ENCODE results near the gene TTC7B.
"Not testable (repeated sequence)": the region's sequence is repeated elsewhere in the genome, so short reads cannot be mapped to it uniquely, and the experiment has no call there.

The TTC7B gene

DNA sequence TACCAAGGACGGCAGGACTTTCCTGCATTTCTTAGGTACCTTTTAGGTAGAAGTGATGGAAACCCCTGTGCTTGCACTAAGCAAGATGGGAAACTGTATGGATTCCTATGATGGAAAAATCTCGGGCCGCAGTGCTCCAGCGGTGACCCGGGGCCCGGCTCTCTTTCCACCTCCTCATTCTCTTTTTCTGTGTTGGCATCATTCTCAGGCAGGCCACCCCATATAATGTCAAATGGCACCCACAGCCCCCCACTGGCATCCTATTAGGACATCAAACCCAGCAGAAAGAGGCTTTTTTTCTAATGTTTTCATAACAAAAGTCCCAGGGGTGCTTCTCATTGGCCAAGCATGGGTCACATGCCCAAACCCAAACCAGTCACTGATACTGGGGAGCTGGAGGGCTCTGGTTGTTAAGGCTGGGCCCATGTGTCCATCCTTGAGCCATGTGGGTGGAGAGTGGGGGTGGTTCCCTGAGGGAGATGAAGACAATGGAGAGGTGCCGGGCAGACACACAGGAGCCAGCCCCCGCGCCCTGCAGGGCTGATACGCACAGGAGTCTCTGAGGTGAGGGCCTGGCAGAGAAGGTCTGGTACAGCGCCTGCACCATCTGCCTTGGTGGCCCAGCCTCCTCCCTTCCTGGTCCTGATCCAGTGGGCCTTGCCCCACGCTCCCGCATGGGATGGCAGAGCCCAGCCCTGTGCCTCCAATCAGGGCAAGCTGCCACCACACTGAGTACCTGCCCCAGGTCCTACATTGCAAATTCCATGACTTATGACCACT, 277.3 kb downstream of the TTC7B start:
- no peak for DNase-seq

DNA sequence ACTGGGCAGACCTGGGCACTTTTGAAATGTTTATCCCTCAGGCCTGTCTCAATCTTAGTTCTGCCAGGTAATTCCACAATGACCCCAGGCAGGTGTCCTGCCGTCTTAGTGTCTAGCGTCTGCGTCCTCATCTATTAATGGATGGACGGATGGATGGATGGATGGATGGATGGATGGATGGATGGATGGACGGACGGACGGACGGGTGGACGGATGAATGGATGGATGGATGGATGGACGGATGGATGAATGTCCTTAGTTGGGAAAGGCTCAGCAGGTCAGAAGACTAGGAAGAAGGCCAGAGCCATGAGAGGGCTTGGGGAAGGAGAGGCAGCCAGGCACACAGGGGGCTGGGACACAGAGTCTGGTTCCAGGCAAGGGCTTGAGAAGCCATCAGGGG, 278.1 kb downstream of the TTC7B start:
- DNase-seq = no peak

DNA sequence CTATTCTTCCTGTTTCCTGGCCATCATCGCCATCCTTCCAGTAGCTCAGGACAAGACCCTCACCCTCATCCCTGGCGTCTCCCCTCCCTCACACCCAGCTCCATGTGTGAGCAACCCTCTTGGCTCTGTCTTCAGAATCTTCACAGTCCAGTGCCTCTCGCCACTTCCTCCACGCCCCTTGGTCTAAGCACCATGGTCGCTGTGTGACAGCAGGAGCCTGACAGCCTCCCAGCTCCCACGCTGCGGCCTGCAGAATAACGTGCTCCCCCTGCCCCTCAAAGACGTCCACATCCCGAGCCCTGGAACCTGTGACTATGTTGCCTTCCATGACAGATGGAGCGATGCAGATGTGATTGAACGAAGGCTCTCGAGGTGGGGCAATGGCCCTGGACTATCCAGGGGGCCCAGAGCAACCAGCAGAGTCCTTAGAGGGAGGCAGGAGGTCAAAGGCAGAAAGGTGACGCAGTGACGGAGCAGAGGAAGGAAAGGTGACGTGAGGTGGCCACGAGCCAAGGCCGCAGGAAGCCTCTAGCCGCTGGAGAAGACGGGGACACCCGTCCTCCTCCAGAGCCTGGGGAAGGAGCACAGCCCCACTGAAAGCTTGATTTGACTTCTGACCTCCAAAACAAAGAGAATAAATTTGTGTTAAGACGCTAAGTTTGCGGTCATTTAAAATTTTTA, 279.6 kb downstream of the TTC7B start:
- no peak for DNase-seq

DNA sequence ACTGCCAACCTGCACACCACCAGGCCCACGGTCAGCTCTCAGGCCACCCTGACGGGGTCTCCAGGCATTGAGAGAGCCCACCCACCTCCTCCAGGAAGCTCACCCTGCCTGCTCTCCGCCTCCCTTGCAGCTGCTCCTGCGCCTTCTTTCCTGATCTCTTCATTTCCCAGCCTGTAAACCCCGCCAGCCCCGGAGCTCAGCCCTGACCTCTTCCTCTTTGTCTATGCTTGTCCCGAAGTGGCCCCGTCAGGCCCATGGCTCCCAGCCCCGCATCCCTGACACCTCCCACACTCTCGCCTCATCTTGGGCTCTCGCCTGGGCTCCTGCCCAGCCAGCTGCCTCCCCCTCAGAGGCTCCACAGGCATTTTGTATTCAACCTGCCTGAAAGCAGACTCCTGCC, 280.1 kb downstream of the TTC7B start:
- no peak for DNase-seq

DNA sequence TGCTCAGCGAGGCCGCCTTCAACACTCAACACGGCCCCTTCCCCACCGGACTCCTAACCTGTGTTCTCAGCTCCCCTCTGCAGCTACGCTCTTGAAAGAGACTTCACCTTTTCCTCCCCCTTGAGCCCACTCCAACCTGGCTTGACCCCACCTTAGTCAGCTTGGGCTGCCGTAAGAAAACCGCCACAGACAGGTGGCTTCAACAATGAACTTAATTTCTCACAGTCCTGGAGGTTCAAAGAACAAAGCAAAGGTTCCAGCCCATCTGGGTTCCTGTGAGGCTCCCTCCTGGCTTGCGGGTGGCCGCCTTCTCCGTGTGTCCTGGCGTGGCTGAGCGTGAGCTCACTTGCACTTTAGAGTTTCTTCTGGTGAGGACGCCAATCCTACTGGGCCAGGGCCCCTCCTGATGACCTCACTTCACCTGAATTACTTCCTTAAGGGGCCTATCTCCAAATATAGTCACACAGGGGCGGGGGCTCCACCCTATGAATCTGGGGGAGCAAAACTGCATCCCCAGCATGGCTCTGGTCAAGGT, 280.6 kb downstream of the TTC7B start:
- DNase-seq = no peak

DNA sequence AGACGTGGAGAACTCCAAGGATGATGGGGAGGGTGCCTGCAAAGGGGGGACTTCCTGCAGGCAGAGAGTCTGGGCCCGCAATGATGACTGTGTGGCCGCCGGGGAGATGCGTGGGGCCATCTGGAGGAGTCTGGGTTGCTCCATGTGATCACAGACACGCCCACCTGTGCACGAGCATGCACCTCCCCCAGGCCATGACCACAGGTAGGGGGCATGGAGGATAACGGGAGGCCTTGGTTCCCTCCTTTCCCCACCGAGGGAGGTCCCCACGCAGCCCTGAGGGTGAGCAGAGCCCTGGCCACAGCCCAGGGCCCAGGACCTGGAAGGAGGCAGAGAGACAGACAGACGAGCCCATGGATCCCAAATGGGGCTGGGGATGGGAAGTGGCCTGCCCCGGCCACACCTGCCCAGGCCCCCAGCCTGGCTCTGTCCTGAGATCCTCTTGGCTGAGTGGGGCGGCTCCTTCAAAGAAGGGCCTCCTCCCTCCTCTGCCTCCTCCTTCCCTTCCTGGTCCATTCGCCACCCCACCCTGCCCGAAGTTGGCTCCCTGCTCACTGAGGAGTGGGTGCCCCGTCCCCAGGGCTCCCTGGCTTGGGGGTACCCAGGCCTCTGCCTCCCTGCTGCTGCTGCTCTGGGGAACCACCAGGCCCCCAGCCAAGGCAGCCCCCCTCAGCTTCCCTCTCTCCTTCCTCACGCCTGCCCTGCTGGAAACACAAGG, 281.2 kb downstream of the TTC7B start:
- no peak for DNase-seq

DNA sequence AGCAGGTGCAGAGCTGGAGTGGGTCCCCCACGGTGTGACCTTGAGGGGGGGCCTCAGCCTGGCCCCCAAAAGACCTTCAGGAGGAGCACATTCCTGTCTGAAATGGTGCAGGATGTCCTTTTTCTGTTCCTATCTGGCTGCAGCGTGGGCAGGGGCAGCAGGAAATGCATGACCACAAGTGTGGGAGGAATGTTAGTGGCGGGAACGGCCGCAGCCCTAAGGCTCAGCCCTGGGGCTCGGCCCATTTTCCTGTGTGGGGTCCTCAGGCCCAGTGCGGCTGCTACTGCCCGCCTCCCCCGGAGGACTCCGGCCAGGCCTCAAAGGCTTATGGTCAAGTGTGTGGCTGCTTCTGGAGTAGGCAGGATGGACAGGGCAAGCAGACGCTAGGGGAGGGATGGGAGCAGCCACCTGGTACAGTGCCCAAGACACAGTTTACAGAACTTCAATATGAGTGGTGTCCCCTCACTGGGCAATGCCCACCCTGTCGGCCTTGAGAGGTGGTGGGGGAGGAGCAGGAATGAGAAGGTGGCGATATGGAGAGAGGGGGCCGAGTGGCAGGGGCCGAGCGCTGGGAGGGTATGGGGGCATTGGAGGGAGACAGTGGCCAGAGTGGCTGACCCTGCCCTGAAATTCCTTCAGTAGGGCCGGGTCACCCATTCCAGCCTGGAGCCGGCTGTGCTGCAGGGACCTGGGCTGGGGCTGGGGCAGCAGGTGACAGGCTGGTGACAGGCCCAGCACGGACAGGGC, 282.0 kb downstream of the TTC7B start:
- DNase-seq = no peak

DNA sequence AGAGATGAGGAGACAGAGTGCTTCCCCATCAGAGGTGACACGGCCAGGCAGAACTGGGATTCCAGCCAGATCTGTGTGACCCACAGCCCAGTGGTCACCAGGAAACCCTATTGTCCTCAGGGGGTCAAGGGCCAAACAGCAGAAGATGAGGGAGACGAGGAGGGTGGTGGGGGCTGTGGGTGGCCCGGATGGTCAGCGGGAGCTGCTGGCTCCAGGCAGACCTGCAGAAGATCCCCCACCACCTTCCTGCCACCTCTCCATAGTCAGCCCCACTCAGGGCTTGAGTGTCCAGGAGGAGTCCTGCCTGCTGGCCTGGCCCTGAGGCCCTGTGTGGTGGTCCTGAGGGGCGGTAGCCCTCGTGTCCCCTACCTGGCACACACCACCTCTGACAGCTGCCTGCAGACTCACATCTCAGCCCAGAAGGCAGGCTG, 282.6 kb downstream of the TTC7B start:
- DNase-seq = no peak

DNA sequence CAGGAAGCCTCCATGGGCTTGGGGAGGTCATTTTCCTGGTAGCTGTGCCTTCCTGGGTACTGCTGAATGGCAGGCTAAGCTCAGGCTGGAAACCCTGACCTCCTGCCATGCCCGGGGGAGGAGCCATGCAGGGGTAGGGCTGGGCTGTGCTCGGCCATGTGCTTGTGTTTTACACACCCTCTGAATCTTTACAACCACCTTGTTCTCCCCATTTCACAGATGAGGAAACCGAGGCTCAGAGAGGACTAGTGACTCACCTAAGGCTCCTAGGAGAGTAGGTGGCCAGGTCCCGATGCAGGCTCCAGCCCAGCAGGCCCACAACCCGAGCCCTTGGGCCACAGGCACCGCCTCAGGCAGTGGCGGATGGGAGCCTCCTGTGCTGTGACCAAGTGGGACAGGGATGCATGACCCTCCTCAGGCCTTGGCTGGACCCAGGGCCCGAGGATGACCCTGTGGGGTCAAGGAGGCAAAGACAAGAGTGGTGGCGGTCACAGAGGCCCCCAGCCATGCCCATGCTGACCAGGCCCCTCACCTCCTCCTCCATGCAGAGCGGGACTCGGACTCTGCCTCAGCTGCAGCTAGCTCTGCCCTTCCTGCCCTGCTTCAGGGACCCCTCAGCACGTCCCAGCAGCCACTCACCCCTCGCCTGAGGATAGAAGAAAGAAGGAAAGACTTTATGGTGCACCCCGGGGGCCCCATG, 283.3 kb downstream of the TTC7B start:
- no peak for DNase-seq

DNA sequence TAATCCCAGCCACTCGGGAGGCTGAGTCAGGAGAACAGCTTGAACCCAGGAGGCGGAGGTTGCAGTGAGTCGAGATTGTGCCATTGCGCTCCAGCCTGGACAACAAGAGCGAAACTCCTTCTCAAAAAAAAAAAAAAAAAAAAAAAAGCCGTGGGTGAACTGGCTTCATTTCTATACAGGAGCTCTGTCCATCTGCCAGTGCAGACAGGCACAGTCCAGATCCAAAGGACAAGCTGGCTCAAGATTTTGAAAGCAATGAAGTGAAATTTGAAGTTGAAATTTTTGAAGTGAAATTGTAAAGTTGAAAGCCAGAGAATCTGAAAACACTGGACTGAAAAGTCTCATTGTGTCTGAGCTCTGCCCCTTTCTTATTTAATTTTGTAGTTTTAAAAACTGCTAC, 284.7 kb downstream of the TTC7B start:
- no peak for DNase-seq

DNA sequence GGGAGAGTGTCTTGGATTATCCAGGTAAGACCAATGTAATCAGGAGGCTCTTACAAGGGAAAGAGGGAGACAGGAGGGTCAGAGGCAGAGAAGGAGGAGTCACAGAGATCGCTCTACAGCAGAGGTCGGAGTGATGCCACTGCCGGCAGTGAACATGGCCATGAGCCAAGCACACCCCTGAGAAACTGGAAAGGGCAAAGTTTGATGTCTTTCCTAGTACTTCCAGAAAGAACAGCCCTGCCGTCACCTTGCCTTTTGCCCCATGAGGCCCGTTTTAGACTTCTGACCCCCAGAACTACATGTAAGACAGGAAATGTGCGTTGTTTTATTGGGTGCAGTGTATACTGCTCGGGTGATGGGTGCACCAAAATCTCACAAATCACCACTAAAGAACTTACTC, 285.7 kb downstream of the TTC7B start:
- DNase-seq = no peak

DNA sequence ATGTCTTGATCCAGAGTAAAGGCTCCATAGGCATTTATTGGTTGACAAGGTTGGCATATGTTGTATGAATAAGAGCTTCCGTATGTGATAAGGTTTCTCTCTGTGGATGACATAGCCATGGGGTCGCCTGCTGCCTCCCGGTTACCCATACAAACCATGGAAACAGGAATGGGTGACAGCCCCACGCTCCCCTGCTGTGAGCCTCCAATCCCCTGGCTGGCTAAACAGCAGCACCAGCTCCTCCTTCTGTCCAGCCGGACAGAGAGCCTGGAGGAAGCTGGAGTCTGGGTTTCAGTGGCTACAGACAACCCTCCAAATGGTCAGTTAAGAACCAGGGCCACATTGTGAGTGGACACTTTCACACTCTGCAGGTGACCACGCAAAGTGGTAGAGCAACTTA, 288.3 kb downstream of the TTC7B start:
- DNase-seq = no peak

DNA sequence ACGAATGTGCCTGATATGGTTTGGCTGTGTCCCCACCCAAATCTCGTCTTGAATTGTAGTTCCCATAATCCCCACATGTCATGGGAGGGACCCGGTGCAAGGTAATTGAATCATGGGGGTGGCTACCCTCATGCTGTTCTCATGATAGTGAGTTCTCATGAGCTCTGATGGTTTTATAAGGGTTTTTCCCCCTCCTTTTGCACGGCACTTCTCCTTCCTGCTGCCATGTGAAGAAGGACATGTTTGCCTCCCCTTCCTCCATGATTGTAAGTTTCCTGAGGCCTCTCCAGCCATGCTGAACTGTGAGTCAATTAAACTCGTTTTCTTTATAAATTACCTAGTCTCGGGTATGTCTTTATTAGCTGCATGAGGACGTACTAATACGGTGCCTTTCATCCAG, 289.7 kb downstream of the TTC7B start:
- not testable (repeated sequence) for DNase-seq

DNA sequence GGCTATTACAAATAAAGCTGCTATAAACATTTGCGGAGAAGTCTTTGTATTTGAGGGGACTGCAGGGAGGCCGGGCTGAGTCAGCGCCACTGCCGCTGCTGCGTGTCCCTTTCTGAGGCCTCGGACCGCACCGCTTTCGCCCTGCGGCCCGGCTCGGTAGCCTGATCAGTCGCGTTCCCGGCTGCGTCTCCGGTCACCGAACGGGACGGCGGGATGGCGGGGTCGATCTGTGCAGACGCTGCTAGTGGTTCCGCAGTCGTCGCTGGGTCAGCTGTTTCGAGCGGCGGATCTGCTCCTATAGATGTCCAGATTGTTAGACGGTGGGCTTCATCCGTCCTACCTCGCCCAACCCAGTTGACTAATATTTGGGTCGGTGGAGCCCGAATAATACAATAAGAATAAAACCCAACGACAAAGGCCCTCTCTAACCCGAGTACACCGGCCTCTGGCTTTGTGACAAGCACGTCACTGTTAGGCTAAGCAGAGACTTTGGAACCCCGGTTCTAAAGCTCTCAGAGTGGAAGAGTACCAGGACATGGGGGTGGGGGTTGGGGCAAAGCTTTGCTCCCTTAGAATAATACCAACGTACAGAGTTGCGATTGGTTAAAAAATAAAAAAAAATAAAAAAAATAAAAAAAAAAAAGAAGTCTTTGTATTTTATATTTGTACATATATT, 290.7 kb downstream of the TTC7B start:
- not testable (repeated sequence) for DNase-seq

DNA sequence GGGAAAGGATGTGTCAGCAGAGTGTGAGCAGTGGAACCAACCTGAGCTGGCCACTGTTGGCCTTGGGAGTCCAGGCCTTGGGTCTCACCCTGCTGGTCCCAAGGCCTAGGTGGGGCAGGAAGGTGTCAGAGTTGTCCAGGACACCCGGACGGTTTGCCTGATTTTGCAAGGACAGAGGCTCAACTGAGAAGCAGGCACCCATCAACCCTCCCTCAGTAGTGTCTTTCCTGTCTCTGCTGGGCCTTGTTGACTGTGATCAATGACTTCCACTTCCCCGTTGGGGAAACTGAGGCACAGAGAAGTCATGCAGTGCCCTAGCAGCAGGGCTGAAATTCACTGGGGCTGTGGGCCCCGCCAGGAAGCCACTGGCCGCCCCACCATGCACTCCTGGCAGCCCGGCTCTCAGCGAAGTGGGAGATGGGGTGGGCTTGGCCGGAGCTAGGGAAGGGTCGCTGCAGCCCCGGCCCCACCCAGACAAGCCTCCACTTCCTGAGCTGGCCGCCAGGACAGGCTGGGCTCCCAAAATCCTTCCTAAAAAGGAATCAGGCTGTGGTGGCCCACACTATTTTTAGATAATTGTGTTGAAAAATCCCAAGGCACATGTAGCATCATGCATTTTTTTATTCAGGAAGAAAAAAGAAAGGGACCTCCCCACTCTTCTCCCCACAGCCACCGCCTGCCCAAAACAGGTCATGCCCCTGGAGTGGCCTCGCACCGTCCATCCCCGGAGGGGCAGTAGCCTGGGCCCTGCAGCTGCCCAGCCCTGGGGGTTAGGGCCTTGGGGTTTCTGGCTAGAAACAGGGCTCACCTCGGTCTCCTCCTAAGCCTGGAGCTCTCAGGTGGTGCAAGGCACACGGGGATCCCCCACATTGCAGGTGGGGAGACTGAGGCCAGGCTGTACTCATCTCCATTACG, 292.0 kb downstream of the TTC7B start:
- no peak for DNase-seq

DNA sequence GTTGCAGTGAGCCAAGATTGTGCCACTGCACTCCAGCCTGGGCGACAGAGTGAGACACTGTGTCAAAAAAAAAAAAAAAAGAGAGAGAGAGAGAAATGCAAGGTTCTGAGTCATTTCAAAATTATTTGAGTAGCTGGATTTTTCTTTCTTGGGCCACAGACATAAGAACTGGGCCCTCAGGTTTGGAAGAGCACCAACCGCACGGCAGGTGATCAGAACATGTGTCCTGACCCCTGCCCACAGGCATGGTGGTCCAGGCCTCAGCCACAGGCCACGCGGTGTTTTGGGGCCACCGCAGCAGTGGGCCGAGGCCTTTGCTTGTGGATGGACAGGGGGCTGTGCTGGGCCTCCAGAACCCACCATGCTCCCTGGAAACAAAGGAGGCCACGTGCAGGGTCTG, 292.7 kb downstream of the TTC7B start:
- no peak for DNase-seq

DNA sequence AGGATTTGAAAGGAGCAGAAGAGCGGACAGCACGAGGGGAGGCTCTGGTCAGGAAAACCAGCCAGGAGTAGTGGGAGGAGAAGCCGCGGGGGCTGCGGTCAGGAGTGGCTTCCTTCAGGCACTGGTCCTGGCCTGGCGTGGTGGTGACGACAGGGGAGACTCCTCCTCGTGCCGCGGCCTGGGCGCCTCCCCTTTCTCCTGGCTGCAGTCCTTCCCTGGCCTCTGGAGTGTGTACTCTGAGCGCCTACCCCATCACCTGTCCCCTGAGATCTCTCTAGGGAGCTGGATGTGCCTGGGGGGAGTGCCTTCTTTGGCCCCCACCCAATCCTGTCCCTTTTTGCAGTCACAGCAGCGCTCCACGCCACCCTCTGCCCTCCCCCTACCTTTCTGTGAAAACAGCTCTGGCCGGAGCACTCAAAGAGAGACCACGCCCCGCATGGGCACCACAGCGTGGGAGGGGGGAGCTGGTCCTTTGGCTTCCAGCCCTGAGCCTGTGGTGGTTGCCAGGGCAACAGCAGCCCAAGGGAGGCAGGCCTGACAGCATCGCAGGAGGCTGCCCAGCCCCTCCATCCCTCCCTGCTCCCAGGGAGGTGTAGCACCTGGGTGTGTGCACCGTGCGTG, 293.5 kb downstream of the TTC7B start:
- no peak for DNase-seq

DNA sequence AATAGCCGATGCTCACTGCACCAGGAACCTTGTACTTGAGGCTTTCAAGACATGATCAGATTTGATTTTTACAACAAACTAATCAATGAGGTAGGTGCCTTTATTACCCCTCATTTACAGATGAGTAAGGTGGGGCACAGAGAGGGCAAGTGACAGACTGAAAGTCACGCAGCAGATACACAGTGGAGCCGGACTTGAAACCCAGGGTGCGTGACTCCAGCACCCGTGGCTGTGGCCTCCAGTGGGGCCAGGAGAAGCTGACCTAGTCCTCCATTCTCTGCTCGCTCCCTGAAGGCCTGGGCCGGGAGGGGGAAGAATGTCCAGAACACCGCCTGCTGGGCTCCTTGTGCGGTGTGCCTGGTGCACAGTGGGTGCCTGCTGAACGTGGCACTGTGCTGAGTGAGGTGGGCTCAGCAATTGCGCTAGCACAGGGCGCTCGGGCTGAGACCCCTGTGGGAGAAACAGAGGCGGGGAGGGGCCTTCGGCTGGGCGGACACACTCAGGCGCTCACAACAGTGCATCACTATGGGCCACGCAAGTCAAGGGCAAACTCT, 294.2 kb downstream of the TTC7B start:
- DNase-seq = no peak

DNA sequence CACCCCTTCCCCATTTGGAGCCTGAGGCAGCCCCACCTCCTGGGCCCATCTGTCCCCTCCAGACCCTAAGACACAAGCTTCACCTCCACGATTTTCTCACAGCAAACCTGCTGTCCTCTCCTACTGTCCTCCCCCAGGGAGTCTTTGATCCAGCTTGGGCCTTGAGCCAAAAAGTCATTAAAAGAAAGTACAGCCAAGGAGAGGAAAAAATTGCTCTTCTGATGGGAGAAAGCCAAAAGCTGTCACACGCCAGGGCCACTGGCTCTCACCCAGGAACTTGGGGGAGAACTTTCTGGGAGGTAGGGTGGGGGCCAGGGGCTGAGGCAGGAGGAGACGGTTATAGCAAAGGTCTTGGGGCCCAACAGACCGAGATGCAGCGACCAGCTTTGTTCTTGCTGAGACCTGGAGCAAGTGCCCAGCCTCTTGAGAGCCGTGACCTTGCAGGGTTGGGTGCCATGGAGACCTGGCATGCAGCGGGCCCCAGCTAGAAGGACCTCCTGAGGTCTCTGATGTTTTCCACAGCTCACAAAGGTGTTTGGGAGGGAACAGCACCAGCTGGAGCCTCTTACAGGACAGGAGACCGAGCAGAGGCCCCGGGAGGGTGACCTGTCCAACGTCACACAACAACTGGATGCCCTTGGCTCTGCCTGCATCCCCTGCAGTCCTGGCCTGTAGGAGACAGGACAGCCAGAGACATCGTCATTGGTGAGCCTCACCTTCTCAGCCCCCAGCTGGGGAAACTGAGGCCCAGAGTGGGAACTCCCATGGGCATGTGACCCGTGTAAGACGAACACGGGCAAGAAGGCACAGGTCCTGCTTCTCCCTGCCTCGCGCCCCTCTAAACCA, 294.9 kb downstream of the TTC7B start:
- no peak for DNase-seq

Measured in activated CD8-positive, alpha-beta memory T cell treated with anti-CD3 and anti-CD28 coated beads for 24 hours (primary cell).